H1 (cell line): ENCODE measurements around the gene PVR. TPM values are rescaled to one million over a fixed set of nuclear protein-coding genes. Genes with fewer than 3 reads are reported as not detected.

ENCODE experiments used
- CREB1 ChIP-seq: IDR thresholded peaks from 2 replicates; pipeline ENCODE4 v1.6.1; 2012; ENCODE audit warnings: inconsistent platforms
- EP300 ChIP-seq, 2 experiments: IDR thresholded peaks; 1 replicate in 1 of 2; 2 replicates in 1 of 2; pipeline ENCODE4 v1.6.1; 2011 to 2012; ENCODE audit warnings: low read depth in 2 of 2, low read length in 2 of 2, mild to moderate bottlenecking in 2 of 2, borderline replicate concordance in 1 of 2, inconsistent platforms in 1 of 2, moderate library complexity in 1 of 2
- HDAC6 ChIP-seq: IDR thresholded peaks from one replicate; pipeline ENCODE4 v1.7.1; 2012; ENCODE audit warnings: low read depth, mild to moderate bottlenecking, inconsistent platforms, low read length, moderate library complexity
- NRF1 ChIP-seq: IDR thresholded peaks from 2 replicates; pipeline ENCODE4 v1.6.1; 2011; ENCODE audit warnings: mild to moderate bottlenecking, low read depth, low read length, improper control_type of control experiment
- POU5F1 ChIP-seq: IDR thresholded peaks from 2 replicates; pipeline ENCODE4 v1.6.1; 2011; ENCODE audit warnings: low read depth, mild to moderate bottlenecking, low read length, moderate library complexity
- RFX5 ChIP-seq: IDR thresholded peaks from 2 replicates; pipeline ENCODE4 v1.6.1; 2011; ENCODE audit warnings: low read depth, low read length, improper control_type of control experiment, borderline replicate concordance
- SP1 ChIP-seq: IDR thresholded peaks from 2 replicates; pipeline ENCODE4 v1.6.1; 2011; ENCODE audit warnings: low read depth, low read length
- TAF1 ChIP-seq: IDR thresholded peaks from 2 replicates; pipeline ENCODE4 v1.6.1; 2011; ENCODE audit warnings: mild to moderate bottlenecking, low read depth, low read length
- TEAD4 ChIP-seq: IDR thresholded peaks from 2 replicates; pipeline ENCODE4 v1.6.1; 2012; ENCODE audit warnings: low read depth, low read length, inconsistent platforms, mixed read lengths
- YY1 ChIP-seq: IDR thresholded peaks from 2 replicates; pipeline ENCODE4 v1.6.1; 2011; ENCODE audit warnings: low read depth, mild to moderate bottlenecking, low read length
- polyA plus RNA-seq, 7 experiments: library from polyadenylated mRNA; depleted of rRNA in 3 of 7; stranded (reverse) in 5 of 7; unstranded in 2 of 7; fragments of >200 nt in 5 of 7; fragments of 200-250 nt in 2 of 7; gene quantifications; 1 replicate in 5 of 7; 2 replicates in 1 of 7; 4 replicates in 1 of 7; pipeline versions ENCODE4 v1.2.1 to v1.2.3, GENCODE V29; 2011 to 2013; ENCODE audit warnings: missing spikeins in 2 of 7, mixed read lengths in 2 of 7
- total RNA-seq: library from RNA; stranded (reverse); fragmentation: NEBNext Ultra II Directional; extraction: Animal tissue kit (Norgen Biotek cat#: 25700); gene quantifications from 2 replicates; pipeline ENCODE4 v1.2.1, GENCODE V29; 2021
- TF ChIP-seq, protein P1 (sequence below): fragments of 300-600 bp; sonication (generic); IDR thresholded peaks from 2 replicates; pipeline ENCODE4 v1.7.1; 2012; ENCODE audit warnings: low read length, moderate library complexity, mild to moderate bottlenecking, inconsistent platforms; ENCODE audit not compliant: insufficient replicate concordance

Gene PVR
- total and polyA plus RNA-seq, 2 of the 8 experiments (the other 6 are each of a cell fraction or from before 2014, with no cell fraction given), result 13.3 to 14.8 TPM

DNA sequence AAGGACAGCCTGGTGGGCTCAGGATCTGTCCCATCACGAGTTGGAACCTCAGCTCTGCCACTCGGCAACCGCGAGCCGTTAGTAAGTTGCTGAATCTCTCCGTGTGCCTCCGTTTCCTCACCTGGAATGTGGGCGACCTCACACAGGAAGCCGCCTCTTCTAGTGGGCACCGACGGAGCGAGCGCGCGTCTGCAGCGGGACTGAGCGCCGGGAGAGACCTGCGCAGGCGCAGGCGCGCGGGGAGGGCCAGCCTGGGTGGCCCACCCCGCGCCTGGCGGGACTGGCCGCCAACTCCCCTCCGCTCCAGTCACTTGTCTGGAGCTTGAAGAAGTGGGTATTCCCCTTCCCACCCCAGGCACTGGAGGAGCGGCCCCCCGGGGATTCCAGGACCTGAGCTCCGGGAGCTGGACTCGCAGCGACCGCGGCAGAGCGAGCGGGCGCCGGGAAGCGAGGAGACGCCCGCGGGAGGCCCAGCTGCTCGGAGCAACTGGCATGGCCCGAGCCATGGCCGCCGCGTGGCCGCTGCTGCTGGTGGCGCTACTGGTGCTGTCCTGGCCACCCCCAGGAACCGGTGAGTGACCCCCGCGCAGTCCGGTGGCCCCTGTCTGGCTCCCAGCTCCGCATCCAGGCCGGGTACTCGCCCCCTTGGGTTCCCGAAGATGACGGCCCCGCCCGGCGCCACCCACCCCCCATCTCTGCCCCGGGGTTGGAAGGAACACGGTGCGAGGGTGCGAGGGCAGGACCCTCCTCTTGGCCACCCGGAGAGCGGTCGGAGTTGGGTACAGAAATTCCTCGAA is at the start of gene PVR (continued):
- peak; percentile 79; the same call in 1 of the 2 replicates for TF ChIP-seq YY1
- TF ChIP-seq TAF1, result peak; percentile 77
- peak; percentile 56; the same call in 1 of the 2 replicates for TF ChIP-seq TEAD4
- peak; percentile 83 for TF ChIP-seq NRF1
- TF ChIP-seq SP1, result no peak
- no peak for TF ChIP-seq CREB1
- no peak for TF ChIP-seq HDAC6
- TF ChIP-seq RFX5, result no peak
- TF ChIP-seq, protein P1, sequence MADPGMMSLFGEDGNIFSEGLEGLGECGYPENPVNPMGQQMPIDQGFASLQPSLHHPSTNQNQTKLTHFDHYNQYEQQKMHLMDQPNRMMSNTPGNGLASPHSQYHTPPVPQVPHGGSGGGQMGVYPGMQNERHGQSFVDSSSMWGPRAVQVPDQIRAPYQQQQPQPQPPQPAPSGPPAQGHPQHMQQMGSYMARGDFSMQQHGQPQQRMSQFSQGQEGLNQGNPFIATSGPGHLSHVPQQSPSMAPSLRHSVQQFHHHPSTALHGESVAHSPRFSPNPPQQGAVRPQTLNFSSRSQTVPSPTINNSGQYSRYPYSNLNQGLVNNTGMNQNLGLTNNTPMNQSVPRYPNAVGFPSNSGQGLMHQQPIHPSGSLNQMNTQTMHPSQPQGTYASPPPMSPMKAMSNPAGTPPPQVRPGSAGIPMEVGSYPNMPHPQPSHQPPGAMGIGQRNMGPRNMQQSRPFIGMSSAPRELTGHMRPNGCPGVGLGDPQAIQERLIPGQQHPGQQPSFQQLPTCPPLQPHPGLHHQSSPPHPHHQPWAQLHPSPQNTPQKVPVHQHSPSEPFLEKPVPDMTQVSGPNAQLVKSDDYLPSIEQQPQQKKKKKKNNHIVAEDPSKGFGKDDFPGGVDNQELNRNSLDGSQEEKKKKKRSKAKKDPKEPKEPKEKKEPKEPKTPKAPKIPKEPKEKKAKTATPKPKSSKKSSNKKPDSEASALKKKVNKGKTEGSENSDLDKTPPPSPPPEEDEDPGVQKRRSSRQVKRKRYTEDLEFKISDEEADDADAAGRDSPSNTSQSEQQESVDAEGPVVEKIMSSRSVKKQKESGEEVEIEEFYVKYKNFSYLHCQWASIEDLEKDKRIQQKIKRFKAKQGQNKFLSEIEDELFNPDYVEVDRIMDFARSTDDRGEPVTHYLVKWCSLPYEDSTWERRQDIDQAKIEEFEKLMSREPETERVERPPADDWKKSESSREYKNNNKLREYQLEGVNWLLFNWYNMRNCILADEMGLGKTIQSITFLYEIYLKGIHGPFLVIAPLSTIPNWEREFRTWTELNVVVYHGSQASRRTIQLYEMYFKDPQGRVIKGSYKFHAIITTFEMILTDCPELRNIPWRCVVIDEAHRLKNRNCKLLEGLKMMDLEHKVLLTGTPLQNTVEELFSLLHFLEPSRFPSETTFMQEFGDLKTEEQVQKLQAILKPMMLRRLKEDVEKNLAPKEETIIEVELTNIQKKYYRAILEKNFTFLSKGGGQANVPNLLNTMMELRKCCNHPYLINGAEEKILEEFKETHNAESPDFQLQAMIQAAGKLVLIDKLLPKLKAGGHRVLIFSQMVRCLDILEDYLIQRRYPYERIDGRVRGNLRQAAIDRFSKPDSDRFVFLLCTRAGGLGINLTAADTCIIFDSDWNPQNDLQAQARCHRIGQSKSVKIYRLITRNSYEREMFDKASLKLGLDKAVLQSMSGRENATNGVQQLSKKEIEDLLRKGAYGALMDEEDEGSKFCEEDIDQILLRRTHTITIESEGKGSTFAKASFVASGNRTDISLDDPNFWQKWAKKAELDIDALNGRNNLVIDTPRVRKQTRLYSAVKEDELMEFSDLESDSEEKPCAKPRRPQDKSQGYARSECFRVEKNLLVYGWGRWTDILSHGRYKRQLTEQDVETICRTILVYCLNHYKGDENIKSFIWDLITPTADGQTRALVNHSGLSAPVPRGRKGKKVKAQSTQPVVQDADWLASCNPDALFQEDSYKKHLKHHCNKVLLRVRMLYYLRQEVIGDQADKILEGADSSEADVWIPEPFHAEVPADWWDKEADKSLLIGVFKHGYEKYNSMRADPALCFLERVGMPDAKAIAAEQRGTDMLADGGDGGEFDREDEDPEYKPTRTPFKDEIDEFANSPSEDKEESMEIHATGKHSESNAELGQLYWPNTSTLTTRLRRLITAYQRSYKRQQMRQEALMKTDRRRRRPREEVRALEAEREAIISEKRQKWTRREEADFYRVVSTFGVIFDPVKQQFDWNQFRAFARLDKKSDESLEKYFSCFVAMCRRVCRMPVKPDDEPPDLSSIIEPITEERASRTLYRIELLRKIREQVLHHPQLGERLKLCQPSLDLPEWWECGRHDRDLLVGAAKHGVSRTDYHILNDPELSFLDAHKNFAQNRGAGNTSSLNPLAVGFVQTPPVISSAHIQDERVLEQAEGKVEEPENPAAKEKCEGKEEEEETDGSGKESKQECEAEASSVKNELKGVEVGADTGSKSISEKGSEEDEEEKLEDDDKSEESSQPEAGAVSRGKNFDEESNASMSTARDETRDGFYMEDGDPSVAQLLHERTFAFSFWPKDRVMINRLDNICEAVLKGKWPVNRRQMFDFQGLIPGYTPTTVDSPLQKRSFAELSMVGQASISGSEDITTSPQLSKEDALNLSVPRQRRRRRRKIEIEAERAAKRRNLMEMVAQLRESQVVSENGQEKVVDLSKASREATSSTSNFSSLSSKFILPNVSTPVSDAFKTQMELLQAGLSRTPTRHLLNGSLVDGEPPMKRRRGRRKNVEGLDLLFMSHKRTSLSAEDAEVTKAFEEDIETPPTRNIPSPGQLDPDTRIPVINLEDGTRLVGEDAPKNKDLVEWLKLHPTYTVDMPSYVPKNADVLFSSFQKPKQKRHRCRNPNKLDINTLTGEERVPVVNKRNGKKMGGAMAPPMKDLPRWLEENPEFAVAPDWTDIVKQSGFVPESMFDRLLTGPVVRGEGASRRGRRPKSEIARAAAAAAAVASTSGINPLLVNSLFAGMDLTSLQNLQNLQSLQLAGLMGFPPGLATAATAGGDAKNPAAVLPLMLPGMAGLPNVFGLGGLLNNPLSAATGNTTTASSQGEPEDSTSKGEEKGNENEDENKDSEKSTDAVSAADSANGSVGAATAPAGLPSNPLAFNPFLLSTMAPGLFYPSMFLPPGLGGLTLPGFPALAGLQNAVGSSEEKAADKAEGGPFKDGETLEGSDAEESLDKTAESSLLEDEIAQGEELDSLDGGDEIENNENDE, result no peak
- TF ChIP-seq POU5F1, result no peak
- no peak for TF ChIP-seq EP300 (IDR thresholded peaks at IDR 0.05; ENCODE audit: borderline replicate concordance in 1 of 2, low read depth in 2 of 2, low read length in 2 of 2)
